Cerebellar nuclear complex (tissue), 1 donor: ENCODE results near the gene NBR1.
"Not testable (repeated sequence)": the region's sequence is repeated elsewhere in the genome, so short reads cannot be mapped to it uniquely, and the experiment has no call there.

ENCODE experiments used
- DNase-seq, 2 experiments: peaks; one replicate each; lab custom pipeline; 2025; lab: John Stamatoyannopoulos, UW

The NBR1 gene

GRCh38 chr17:43212641-43213490 lies 41.9 kb downstream of the NBR1 start:
- no peak for DNase-seq

GRCh38 chr17:43213545-43213944 lies 42.5 kb downstream of the NBR1 start:
- DNase-seq: no peak

DNA sequence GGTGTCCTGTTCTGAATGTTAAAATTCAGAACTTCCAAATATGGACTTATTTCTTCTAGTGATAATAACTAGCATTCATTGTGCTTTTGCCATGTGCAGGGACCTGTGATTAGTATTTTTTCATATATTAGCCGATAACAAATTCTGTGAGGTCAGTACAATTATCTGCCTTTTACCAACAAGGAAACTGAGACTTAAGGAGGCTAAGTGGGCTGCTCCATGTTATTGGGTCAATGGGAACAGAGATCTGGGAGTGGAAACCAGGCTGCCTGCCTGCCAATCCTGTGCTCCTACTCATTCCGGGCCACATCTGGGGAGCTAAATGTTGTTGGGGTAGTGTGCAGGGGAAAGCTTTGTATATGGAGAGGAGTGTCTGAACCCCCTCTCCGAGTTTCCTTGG lies 44.3 kb downstream of the NBR1 start:
- DNase-seq: no peak

- no peak for DNase-seq
These were observed 45.4 kb downstream of the NBR1 start for GRCh38 chr17:43216369-43216761.

GRCh38 chr17:43216762-43217613 lies 46.0 kb downstream of the NBR1 start:
- DNase-seq: no peak

- no peak for DNase-seq
These were observed 46.6 kb downstream of the NBR1 start for GRCh38 chr17:43217614-43218087.

DNA sequence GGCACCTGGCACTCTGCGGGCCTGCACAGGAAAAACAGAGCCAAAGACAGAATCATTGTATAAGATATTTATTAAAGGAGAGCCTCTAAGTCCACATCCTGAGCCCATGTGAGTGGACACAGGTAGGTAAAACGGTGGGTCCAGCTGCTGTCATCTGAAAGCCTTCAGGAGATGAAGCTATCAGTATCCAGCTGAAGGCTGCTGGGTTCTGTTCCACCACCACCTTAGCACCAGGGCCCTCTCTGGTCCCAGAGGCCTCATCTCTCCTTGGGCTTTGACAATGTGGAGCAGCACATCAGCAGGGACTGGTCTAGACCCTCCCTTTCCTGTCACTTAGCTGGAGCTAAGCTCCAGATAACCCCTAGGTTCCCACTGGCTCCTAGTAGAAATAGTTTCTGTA lies 48.0 kb downstream of the NBR1 start:
- no peak for DNase-seq

DNA sequence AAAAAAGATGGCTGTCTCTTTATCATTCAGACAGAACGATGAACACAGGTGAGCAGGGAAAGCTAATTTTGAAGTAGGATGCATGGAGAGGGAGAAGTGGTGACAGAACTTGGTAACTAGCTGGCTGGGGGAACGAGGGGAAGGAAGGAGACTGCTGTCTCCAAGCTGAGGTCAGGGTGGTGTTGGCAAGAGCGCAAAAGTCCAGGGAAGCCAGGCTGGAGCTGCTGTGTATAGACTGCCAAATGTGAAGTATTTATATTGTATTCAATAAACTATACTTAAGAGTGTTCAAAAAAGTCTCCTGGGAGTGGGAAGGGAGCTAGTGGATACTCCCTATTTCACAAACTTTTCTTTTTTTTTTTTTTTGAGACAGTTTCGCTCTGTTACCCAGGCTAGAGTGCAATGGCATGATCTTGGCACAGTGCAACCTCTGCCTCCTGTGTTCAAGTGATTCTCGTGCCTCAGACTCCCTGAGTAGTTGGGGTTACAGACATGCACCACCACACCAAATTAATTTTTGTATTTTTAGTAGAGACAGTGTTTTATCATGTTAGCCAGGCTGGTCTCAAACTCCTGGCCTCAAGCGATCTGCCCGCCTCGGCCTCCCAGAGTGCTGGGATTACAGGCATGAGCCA lies 48.8 kb downstream of the NBR1 start:
- DNase-seq: no peak

DNA sequence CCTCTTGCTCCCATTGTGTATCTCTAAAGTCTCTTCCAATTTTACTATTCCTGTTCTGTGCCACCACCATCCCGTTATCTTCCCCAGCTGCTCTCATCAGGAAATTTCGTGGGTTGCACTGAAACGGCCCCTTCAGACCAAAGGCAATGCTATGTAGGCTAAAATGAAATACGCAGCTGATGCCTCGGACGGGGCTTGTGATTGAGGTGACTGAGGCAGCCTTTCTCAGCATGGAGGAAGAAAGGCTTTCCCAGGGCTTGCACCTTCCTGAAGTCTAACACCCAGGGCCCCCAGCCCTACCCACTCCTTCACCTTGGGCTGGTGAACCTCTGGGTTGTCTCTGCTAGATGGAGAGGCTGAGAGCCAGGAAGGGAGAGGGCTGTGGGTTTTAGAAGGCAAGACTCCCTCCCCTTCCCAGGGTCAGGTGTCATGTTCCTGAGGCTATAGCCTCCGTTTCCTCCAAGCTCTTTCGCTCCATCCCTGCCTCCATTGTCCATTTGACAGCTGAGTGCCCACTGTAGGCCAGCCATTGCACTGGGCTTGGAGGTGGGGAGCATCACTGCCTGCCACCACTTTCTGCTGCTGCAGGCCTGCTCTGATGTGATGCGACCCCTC lies 49.6 kb downstream of the NBR1 start:
- DNase-seq: no peak

- no peak for DNase-seq
These were observed 53.2 kb downstream of the NBR1 start for GRCh38 chr17:43224146-43224705.

- DNase-seq: no peak
These were observed 55.4 kb downstream of the NBR1 start for GRCh38 chr17:43226393-43226792.

- DNase-seq: not testable (repeated sequence)
These were observed 57.2 kb downstream of the NBR1 start, which contains the start of gene CCDC200 for GRCh38 chr17:43228020-43228782. CCDC200 (minus strand) TSS chr17:43228623; CDS start chr17:43228554, 69 bp downstream.

GRCh38 chr17:43231205-43232020 lies 60.4 kb downstream of the NBR1 start:
- DNase-seq: not testable (repeated sequence)

DNA sequence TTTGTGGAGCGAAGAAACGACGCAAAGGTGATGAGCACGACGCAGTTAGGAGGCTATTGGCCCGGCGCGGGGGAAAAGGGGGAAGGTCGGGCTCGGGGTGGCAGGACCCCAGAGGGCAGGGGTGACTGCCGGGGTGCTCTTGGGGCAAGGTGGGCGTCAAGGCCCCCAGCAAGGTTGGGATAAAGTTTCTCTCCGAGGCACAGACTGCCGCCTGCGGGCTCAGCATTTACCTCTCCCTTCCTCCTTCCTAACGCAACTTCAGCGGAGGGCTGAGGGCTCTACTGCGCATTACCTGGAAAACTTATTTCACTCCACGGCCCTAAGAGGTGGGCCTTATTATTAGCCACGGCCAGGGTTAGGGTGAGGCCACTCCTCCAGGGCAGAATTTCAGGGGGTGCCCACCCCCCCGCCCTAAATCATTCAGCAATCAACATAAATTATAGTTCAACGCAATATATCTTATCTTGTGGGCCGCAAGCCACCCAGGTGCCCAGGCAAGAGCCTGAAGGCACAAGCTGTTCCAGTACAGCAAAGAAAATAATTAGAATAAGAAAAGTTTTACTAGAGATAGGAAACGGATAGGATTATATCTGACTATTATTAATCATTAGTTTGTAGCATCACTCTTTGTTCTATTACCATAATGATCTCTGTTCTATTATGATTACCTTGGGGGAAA lies 61.1 kb downstream of the NBR1 start:
- DNase-seq: not testable (repeated sequence)

DNA sequence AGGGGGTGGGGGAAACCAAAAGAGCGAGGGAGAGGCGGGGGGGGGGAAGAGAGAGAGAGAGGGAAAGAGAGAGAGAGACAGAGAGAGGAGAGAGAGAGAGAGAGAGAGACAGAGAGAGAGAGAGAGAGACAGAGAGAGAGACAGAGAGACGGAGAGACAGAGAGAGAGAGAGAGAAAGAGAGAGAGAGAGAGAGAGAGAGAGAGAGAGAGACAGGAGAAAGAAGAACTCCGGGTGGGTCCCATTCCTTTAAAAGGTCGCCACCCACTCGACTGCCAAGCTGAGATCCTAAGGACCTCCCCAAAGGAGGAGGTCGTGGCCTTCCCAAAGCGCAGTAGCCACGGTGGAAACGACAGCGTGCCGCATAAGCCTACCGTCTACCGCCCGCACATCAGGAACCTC lies 62.2 kb downstream of the NBR1 start:
- not testable (repeated sequence) for DNase-seq

GRCh38 chr17:43233877-43234276 lies 62.9 kb downstream of the NBR1 start, which contains the start of gene RNU2-1:
RNU2-1 (minus strand) TSS chr17:43233977.
- DNase-seq: not testable (repeated sequence)

GRCh38 chr17:43239597-43239996 lies 68.6 kb downstream of the NBR1 start:
- DNase-seq: not testable (repeated sequence)

DNA sequence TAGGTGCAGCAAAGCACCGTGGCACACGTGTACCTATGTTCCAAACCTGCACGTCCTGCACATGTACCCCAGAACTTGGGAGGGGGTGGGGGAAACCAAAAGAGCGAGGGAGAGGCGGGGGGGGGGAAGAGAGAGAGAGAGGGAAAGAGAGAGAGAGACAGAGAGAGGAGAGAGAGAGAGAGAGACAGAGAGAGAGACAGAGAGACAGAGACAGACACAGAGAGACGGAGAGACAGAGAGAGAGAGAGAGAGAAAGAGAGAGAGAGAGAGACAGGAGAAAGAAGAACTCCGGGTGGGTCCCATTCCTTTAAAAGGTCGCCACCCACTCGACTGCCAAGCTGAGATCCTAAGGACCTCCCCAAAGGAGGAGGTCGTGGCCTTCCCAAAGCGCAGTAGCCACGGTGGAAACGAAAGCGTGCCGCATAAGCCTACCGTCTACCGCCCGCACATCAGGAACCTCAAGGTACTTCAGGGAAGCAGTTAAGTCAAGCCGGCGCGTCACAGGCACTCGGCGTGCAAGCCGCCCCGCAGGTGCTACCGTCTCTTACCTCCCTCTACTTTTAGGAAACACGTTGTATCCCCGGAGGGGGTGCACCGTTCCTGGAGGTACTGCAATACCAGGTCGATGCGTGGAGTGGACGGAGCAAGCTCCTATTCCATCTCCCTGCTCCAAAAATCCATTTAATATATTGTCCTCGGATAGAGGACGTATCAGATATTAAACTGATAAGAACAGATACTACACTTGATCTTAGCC lies 69.8 kb downstream of the NBR1 start:
- DNase-seq: not testable (repeated sequence)
